GM12875 (cell line): ENCODE measurements around the gene ALAS2.

Source experiments
- H3K4me3 ChIP-seq: one replicate; pipeline ENCODE4 v1.5.1; 2011; ENCODE audit warnings: low read depth, low read length, control low read depth
- TF ChIP-seq, protein P1 (sequence below): IDR thresholded peaks from 2 replicates; pipeline ENCODE4 v1.5.1; 2011; ENCODE audit warnings: low read depth, mild to moderate bottlenecking, control low read depth, inconsistent platforms, low read length, moderate library complexity, borderline replicate concordance; ENCODE audit not compliant: insufficient read depth

The ALAS2 gene

DNA sequence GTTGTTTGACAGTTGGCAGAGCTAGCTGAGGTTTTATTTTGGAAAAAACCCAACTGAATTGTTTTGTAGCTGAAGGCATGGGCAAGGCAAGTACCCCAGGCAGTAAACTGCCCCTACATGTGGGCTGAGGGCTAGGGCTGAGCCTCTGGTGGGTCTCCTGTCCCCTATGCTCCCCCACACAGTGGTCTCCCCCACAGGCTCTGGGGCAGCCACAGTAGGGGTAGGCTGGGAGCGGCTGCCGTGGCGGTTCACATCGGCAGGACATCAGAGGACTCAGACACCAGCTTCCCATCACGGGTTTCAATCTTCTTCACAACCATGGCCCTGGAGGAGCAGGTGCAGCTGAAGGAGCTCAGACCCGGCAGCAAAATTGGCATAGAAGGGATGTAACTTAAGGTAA is 10.7 kb upstream of the ALAS2 start:
- TF ChIP-seq, protein P1, sequence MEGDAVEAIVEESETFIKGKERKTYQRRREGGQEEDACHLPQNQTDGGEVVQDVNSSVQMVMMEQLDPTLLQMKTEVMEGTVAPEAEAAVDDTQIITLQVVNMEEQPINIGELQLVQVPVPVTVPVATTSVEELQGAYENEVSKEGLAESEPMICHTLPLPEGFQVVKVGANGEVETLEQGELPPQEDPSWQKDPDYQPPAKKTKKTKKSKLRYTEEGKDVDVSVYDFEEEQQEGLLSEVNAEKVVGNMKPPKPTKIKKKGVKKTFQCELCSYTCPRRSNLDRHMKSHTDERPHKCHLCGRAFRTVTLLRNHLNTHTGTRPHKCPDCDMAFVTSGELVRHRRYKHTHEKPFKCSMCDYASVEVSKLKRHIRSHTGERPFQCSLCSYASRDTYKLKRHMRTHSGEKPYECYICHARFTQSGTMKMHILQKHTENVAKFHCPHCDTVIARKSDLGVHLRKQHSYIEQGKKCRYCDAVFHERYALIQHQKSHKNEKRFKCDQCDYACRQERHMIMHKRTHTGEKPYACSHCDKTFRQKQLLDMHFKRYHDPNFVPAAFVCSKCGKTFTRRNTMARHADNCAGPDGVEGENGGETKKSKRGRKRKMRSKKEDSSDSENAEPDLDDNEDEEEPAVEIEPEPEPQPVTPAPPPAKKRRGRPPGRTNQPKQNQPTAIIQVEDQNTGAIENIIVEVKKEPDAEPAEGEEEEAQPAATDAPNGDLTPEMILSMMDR, result no peak
- no peak overlapping the region for H3K4me3 ChIP-seq

DNA sequence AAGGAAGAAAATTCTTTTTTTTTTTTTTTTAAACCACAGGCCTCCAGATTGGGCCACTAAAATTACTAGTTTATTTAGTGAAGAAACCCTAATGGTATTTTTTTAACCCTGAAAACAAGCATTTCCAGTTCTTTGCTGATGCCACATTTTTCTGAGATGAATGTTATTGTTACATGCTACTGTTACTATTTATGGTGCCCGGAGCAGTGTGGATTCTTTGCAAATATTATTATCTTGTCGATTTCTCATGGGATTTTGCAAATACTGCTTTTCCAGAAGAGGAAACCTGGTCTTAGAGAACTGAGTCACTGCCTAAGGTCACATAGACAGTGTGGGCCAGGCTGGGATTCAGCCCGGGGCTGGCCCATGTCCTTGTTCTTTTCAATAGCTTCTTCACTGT is 8.7 kb upstream of the ALAS2 start:
- TF ChIP-seq, protein P1, result no peak

GRCh38 chrX:55033429-55033828 is 2.7 kb upstream of the ALAS2 start:
- TF ChIP-seq, protein P1, result no peak

More for the DNA sequence above, 8.7 kb upstream of the ALAS2 start:
- H3K4me3 ChIP-seq, result no peak overlapping the region

GRCh38 chrX:55029291-55029690 is 1.5 kb downstream of the ALAS2 start:
- no peak overlapping the region for H3K4me3 ChIP-seq
- TF ChIP-seq, protein P1, result no peak

More at GRCh38 chrX:55033429-55033828, 2.7 kb upstream of the ALAS2 start:
- no peak overlapping the region for H3K4me3 ChIP-seq

DNA sequence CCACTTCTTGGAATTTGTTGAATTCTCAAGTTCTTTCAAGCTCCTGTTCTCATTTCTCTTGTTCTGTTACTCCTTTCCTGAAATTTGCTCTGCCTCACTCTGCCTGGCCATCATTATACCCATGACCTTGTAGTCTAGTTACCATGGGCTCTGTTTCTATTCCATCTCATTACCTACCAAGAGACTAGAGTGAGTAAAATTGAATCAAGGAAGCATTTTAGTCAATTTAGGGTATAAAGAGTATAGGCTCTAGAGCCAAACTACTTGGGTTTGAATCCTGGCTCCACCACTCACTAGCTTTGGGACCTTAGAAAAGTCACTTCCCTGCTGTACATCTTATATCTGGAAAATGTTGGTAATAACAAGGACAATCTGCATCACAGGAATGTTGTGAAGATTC is 2.2 kb downstream of the ALAS2 start:
- no peak overlapping the region for H3K4me3 ChIP-seq
- TF ChIP-seq, protein P1, result no peak

GRCh38 chrX:55028040-55028439 is 2.7 kb downstream of the ALAS2 start:
- TF ChIP-seq, protein P1, result no peak
- H3K4me3 ChIP-seq, result no peak overlapping the region

GRCh38 chrX:55026840-55027239 is 3.9 kb downstream of the ALAS2 start:
- no peak overlapping the region for H3K4me3 ChIP-seq
- TF ChIP-seq, protein P1, result no peak
